Measurements from ENCODE around the gene FAIM2. TPM values are rescaled to one million over a fixed set of nuclear protein-coding genes. Genes with fewer than 3 reads are reported as not detected.

FAIM2 gene
- total and polyA plus RNA-seq, 2 experiments from 2014 or later: 5.0 to 14.0 TPM

GRCh38 chr12:49828133-49829091 lies 75.3 kb downstream of the FAIM2 start, which contains the start of gene NCKAP5L:
Gene NCKAP5L, minus strand, starts transcription at chr12:49828413. Its CDS starts 24,369 bp downstream, at chr12:49804044.
- TF ChIP-seq EZH2phosphoT487 (IDR thresholded peaks at IDR 0.05; ENCODE audit: low read depth, severe bottlenecking, unreplicated experiment) (no peak), EZH2 (IDR thresholded peaks at IDR 0.05; ENCODE audit: borderline replicate concordance) (no peak), CTCF (IDR thresholded peaks at IDR 0.05; ENCODE audit: poor library complexity) (no peak)
- peak; percentile 98 for DNase-seq (ENCODE audit: low spot score)
- peaks cover 30% of the 10 kb centered on the region for H4K20me1 ChIP-seq (ENCODE audit: insufficient read depth, poor library complexity, severe bottlenecking)

GRCh38 chr12:49827401-49828099 lies 76.2 kb downstream of the FAIM2 start:
- Histone ChIP-seq H2AFZ (peak overlapping the region; percentile 54), H3K27ac (peak overlapping the region; percentile 92), H3K4me2 (peak overlapping the region; percentile 83), H3K9me3 (ENCODE audit: low read depth) (no peaks in the 10 kb centered on the region), H3K4me3 (peak overlapping the region; percentile 84), H3K79me2 (peaks cover 56% of the 10 kb centered on the region), H3K36me3 (replicated peaks; ENCODE audit: insufficient read depth, low read depth) (no peaks in the 10 kb centered on the region), H3K27me3 (no peaks in the 10 kb centered on the region), H4K20me1 (ENCODE audit: insufficient read depth, poor library complexity, severe bottlenecking) (peaks cover 35% of the 10 kb centered on the region), H3K9me2 (replicated peaks; ENCODE audit: insufficient read depth) (no peaks in the 10 kb centered on the region), H3K4me1 (ENCODE audit: insufficient read depth) (peaks cover 23% of the 10 kb centered on the region)
- DNase-seq (ENCODE audit: low spot score): peak; percentile 83
- TF ChIP-seq EZH2 (IDR thresholded peaks at IDR 0.05; ENCODE audit: borderline replicate concordance) (no peak), CTCF (IDR thresholded peaks at IDR 0.05; ENCODE audit: poor library complexity) (no peak), EZH2phosphoT487 (IDR thresholded peaks at IDR 0.05; ENCODE audit: low read depth, severe bottlenecking, unreplicated experiment) (no peak)
- WGBS (ENCODE audit: low lambda C conversion rate, missing lambda C conversion rate): 3% methylated on average over 26 of the region's 38 CpGs

More at GRCh38 chr12:49828133-49829091, 75.3 kb downstream of the FAIM2 start, which contains the start of gene NCKAP5L:
- Histone ChIP-seq H3K9me2 (replicated peaks; ENCODE audit: insufficient read depth) (no peaks in the 10 kb centered on the region), H3K79me2 (peaks cover 47% of the 10 kb centered on the region), H3K9me3 (ENCODE audit: low read depth) (no peaks in the 10 kb centered on the region), H3K4me2 (peak within 1 kb of the TSS; percentile 83), H2AFZ (peak within 1 kb of the TSS; percentile 58), H3K27ac (peak within 1 kb of the TSS; percentile 92), H3K4me3 (peak within 1 kb of the TSS; percentile 84), H3K36me3 (replicated peaks; ENCODE audit: insufficient read depth, low read depth) (no peaks in the 10 kb centered on the region), H3K27me3 (no peaks in the 10 kb centered on the region), H3K4me1 (ENCODE audit: insufficient read depth) (peaks cover 23% of the 10 kb centered on the region)
- WGBS (ENCODE audit: low lambda C conversion rate, missing lambda C conversion rate): 2% methylated on average over 32 of the region's 61 CpGs

- TF ChIP-seq CTCF (IDR thresholded peaks at IDR 0.05; ENCODE audit: poor library complexity) (no peak), EZH2 (IDR thresholded peaks at IDR 0.05; ENCODE audit: borderline replicate concordance) (no peak), EZH2phosphoT487 (IDR thresholded peaks at IDR 0.05; ENCODE audit: low read depth, severe bottlenecking, unreplicated experiment) (no peak)
- H4K20me1 ChIP-seq (ENCODE audit: insufficient read depth, poor library complexity, severe bottlenecking): peaks cover 38% of the 10 kb centered on the region
- no peak for DNase-seq (ENCODE audit: low spot score)
- peak overlapping the region; percentile 83 for H3K4me2 ChIP-seq
- H3K79me2 ChIP-seq: peaks cover 61% of the 10 kb centered on the region
- H3K27ac ChIP-seq: peak overlapping the region; percentile 92
- no peaks in the 10 kb centered on the region for H3K27me3 ChIP-seq
- H3K4me3 ChIP-seq: peak overlapping the region; percentile 84
- H2AFZ ChIP-seq: no peak overlapping the region
- H3K36me3 ChIP-seq (replicated peaks; ENCODE audit: insufficient read depth, low read depth): no peaks in the 10 kb centered on the region
- H3K9me2 ChIP-seq (replicated peaks; ENCODE audit: insufficient read depth): no peaks in the 10 kb centered on the region
- H3K9me3 ChIP-seq (ENCODE audit: low read depth): no peaks in the 10 kb centered on the region
- WGBS (ENCODE audit: low lambda C conversion rate, missing lambda C conversion rate): 52% methylated on average over 6 of the region's 6 CpGs
- peaks cover 23% of the 10 kb centered on the region for H3K4me1 ChIP-seq (ENCODE audit: insufficient read depth)
Measured at GRCh38 chr12:49827051-49827400, 76.7 kb downstream of the FAIM2 start.

Measured in hepatocyte (in vitro differentiated cells).